ACC112 (cell line): Measurements from ENCODE around the gene FAM32A.

Source experiments
- H2AFZ ChIP-seq: fragments of 200-600 bp; sonication (generic); one replicate; pipeline ENCODE4 v1.6.0; 2017; ENCODE audit warnings: antibody characterized with exemption, low read length; ENCODE audit not compliant: unreplicated experiment
- H3K27ac ChIP-seq: fragments of 200-600 bp; sonication (generic); 2 replicates; pipeline ENCODE4 v1.5.1; 2014; ENCODE audit warnings: low read depth, mild to moderate bottlenecking, antibody characterized with exemption, low read length, moderate library complexity
- H3K27me3 ChIP-seq: fragments of 200-600 bp; sonication (generic); 2 replicates; pipeline ENCODE4 v1.6.1; 2014; ENCODE audit warnings: mild to moderate bottlenecking, antibody characterized with exemption, low read length, moderate library complexity, mixed read lengths; ENCODE audit not compliant: insufficient read depth
- H3K36me3 ChIP-seq: fragments of 200-600 bp; sonication (generic); 2 replicates; pipeline ENCODE4 v1.6.1; 2016; ENCODE audit warnings: mild to moderate bottlenecking, antibody characterized with exemption, low read length, moderate library complexity, mixed read lengths; ENCODE audit not compliant: insufficient read depth
- H3K4me1 ChIP-seq: fragments of 200-600 bp; sonication (generic); one replicate; pipeline ENCODE4 v1.6.1; 2016; ENCODE audit warnings: low read length, mixed read lengths; ENCODE audit not compliant: insufficient read depth, unreplicated experiment, control insufficient read depth
- H3K4me3 ChIP-seq: fragments of 200-600 bp; sonication (generic); 2 replicates; pipeline ENCODE4 v1.5.1; 2014; ENCODE audit warnings: mild to moderate bottlenecking, low read depth, low read length
- H3K79me2 ChIP-seq: fragments of 200-600 bp; sonication (generic); one replicate; pipeline ENCODE4 v1.6.0; 2016; ENCODE audit warnings: low read length; ENCODE audit not compliant: control insufficient read depth, unreplicated experiment, insufficient read depth

Gene FAM32A

DNA sequence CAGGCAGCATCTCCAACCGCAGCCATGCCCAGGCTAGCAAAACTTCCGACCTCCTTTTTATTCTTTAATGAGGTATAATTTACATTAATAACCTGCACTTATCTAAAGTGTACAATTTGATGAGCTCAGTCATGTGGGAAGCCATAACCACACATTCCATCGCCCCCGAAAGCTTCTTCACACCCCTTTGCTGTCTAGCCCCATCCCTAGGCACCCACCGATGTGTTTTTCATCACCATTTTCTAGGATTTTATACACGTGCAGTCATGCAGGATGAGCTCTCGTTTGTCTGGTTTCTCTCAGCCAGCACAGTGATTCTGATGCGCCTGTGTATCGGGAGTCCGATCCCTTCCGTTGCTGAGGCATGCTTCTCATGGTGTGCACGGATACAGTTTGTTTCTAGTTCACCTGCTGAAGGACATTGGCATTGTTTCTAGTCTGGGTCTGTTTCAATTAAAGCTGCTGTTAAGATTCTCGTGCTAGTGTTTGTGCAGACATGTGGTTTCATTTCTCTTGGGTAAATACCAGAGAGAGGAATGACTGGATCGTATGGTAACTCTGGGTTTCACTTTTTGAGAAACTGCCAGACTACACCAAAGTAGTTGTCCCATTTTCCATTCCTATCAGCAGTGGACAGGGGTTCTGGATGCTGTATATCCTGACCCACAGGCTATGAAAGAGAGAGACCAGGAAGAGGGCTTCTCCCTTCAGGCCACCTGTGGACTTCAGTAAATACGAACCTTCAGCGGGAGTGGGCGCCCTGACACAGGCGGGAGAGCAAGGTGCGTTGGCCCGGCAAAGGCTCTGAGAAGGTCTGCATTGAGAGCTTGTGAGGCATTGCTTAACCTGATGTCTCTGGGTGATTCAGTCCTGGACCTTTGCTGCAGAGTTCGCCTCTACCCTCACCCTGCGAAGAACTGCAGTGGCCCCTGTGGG, 17.4 kb downstream of the FAM32A start:
- Histone ChIP-seq H3K27ac (no peak overlapping the region), H3K27me3 (no peaks in the 10 kb centered on the region), H3K79me2 (peaks cover 50% of the 10 kb centered on the region), H2AFZ (no peak overlapping the region), H3K4me3 (no peak overlapping the region), H3K4me1 (peaks cover 12% of the 10 kb centered on the region), H3K36me3 (no peaks in the 10 kb centered on the region)

GRCh38 chr19:16203256-16204004, 18.2 kb downstream of the FAM32A start:
- Histone ChIP-seq H3K79me2 (peaks cover 44% of the 10 kb centered on the region), H3K4me3 (no peak overlapping the region), H3K27me3 (no peaks in the 10 kb centered on the region), H3K27ac (no peak overlapping the region), H2AFZ (no peak overlapping the region), H3K4me1 (peaks cover 12% of the 10 kb centered on the region), H3K36me3 (0 out of 2 replicates have a peak, but pooled peaks cover 3% of the 10 kb centered on the region)

DNA sequence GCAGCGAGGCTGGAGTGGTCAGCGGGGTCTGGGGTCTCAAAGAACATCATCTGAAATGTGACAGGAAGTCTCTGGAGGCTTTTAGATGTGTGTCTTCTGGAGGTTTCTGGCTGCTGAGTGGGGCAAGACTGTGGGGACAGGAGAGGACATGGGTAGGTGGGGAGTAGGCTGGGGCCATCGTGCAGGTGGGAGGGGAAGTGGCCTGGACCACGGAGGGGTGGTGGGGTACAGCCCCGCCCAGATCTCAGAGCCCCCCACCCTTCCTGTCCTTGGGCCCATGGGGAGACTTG, 18.7 kb downstream of the FAM32A start:
- H3K79me2 ChIP-seq = peaks cover 39% of the 10 kb centered on the region
- peaks cover 8% of the 10 kb centered on the region; the same call in 1 of the 2 replicates for H3K36me3 ChIP-seq
- H3K27me3 ChIP-seq = no peaks in the 10 kb centered on the region
- H2AFZ ChIP-seq = no peak overlapping the region
- H3K4me3 ChIP-seq = no peak overlapping the region
- H3K4me1 ChIP-seq = peaks cover 11% of the 10 kb centered on the region
- H3K27ac ChIP-seq = no peak overlapping the region

GRCh38 chr19:16205205-16206045, 20.2 kb downstream of the FAM32A start:
- Histone ChIP-seq H3K4me1 (no peaks in the 10 kb centered on the region), H3K4me3 (no peak overlapping the region), H3K79me2 (peaks cover 27% of the 10 kb centered on the region), H3K27me3 (no peaks in the 10 kb centered on the region), H3K36me3 (peaks cover 14% of the 10 kb centered on the region; the same call in 1 of the 2 replicates), H3K27ac (no peak overlapping the region), H2AFZ (no peak overlapping the region)

DNA sequence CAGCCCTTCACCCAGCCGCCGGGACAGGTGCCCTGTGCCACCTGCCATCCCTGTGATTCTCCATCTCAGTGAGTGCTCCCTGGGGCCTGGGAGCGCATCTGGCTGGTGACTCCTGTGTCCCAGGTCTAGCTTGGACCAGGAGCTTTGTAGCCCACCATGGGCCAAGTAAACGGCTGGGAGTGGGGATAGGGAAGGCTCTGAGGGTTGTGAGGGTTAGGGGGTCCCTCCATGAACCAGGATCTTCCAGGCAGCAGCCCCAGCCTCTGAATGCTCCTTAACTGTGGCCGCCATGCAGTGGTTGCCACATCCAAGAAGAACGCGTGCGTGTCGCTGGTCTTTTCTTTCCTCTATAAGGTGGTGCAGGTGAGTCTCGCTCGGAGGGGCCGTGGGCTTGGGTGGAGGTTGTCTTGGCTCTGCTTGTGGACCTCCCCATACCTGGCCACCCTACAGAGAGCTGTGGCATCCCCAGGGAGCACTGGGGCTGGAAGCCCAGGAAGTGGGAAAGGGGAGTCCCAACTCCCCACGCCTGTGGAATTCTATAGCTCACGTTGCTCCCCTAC, 20.9 kb downstream of the FAM32A start:
- H3K27ac ChIP-seq = no peak overlapping the region
- H3K4me1 ChIP-seq = no peaks in the 10 kb centered on the region
- no peak overlapping the region for H3K4me3 ChIP-seq
- peaks cover 18% of the 10 kb centered on the region; the same call in 1 of the 2 replicates for H3K36me3 ChIP-seq
- peaks cover 20% of the 10 kb centered on the region for H3K79me2 ChIP-seq
- H3K27me3 ChIP-seq = no peaks in the 10 kb centered on the region
- H2AFZ ChIP-seq = no peak overlapping the region

DNA sequence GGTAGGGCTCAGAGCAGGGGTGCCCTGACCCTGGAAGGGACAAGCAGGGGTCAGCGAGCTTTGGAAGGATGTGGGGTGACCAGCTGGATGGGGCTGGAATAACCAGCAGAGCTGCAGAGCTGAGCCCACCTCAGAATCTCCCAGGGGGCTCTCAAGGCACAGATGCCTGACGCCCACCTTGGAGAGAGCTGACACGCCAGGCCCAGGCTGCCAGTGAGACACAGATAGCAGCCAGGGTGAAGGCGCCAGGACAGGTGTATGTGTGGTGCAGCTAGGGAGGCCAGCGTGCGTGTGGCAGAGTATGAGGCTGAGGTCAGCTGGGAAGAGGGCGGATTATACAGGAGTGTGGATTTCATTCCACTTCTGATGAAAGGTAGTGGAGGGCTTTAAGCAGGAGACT, 21.4 kb downstream of the FAM32A start:
- Histone ChIP-seq H3K36me3 (peaks cover 18% of the 10 kb centered on the region; the same call in 1 of the 2 replicates), H3K79me2 (peaks cover 18% of the 10 kb centered on the region), H3K27ac (no peak overlapping the region)

GRCh38 chr19:16207063-16207462, 21.9 kb downstream of the FAM32A start:
- H3K36me3 ChIP-seq = peaks cover 18% of the 10 kb centered on the region; the same call in 1 of the 2 replicates
- no peaks in the 10 kb centered on the region for H3K4me1 ChIP-seq
- peaks cover 15% of the 10 kb centered on the region for H3K79me2 ChIP-seq
- H3K27ac ChIP-seq = no peak overlapping the region
- H3K4me3 ChIP-seq = no peak overlapping the region
- no peaks in the 10 kb centered on the region for H3K27me3 ChIP-seq
- no peak overlapping the region for H2AFZ ChIP-seq

More for the DNA sequence above, 21.4 kb downstream of the FAM32A start:
- H3K27me3 ChIP-seq = no peaks in the 10 kb centered on the region
- H3K4me1 ChIP-seq = no peaks in the 10 kb centered on the region
- no peak overlapping the region for H3K4me3 ChIP-seq
- no peak overlapping the region for H2AFZ ChIP-seq

DNA sequence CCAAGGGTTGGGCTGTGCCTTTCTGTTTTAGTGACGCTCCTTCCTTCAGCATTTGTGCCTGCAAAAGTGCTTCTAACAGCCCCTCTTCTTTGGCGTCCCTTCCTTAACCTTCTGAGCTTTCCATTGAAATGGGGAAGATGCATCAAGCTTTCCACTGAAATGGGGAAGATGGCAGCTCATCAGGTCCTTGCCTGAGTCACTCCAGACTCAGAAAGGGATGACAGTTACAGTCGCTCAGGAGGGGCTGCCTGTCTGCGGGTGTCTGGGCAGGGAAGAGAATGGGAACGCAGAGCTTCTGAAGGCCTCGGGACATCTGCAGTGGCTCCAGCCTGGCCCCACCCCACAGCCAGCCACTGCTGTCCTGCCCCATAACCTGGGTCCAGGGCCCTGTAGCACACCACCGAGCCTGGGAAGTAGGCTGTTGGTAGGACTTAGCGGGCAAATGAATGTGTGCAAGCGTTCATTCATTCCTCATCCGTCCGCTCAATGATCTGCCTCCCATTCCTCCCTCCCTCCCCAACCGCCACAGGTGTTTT, 22.3 kb downstream of the FAM32A start:
- peaks cover 13% of the 10 kb centered on the region for H3K79me2 ChIP-seq
- H3K4me1 ChIP-seq = no peaks in the 10 kb centered on the region
- peaks cover 18% of the 10 kb centered on the region; the same call in 1 of the 2 replicates for H3K36me3 ChIP-seq
- H2AFZ ChIP-seq = no peak overlapping the region
- no peak overlapping the region for H3K27ac ChIP-seq
- H3K27me3 ChIP-seq = no peaks in the 10 kb centered on the region
- no peak overlapping the region for H3K4me3 ChIP-seq

DNA sequence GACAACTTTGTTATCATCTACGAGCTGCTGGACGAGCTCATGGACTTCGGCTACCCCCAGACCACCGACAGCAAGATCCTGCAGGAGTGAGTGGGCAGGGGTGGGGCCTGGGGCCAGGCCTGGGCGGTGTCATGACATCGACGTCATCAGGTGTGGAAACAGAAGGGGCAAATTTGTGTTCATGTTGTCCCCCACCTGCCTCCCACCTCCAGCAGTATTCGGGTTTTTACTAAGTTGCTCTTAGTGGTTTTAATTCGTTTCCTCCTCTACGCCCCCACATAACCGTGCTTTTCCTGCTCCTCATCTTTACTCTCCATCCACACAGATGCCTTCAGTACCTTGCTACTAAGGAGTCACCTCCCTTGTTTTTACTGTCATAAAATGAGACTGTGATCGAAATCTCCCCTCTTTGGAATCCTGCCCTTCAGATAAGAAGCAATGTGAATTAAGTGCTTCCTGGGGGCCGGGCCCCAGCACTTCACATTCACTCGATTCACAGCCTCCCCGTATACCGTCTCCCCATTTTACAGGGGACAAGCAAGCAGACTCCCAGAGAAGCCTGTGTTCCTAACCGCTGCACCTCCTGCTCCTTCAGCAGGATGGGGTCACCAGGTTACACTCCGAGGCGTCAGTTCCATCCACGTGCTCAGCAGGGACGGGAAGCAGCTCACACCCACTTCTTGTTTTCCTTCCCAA, 23.0 kb downstream of the FAM32A start:
- no peak overlapping the region for H3K27ac ChIP-seq
- H3K4me3 ChIP-seq = no peak overlapping the region
- H3K79me2 ChIP-seq = peaks cover 11% of the 10 kb centered on the region
- no peak overlapping the region for H2AFZ ChIP-seq
- no peaks in the 10 kb centered on the region for H3K4me1 ChIP-seq
- no peaks in the 10 kb centered on the region for H3K27me3 ChIP-seq
- peaks cover 18% of the 10 kb centered on the region; the same call in 1 of the 2 replicates for H3K36me3 ChIP-seq
